ENCODE data around the gene CETP.
"Not testable (repeated sequence)": the region's sequence is repeated elsewhere in the genome, so short reads cannot be mapped to it uniquely, and the experiment has no call there.

The CETP gene

GRCh38 chr16:56960681-56961281, 969 bp upstream of the CETP start:
- no peak for DNase-seq

GRCh38 chr16:56961386-56961785, 364 bp upstream of the CETP start:
- DNase-seq, result no peak

- peak; percentile 74 for DNase-seq
Observed at GRCh38 chr16:56964243-56965148, 2.7 kb downstream of the CETP start.

GRCh38 chr16:56965149-56966092, 3.7 kb downstream of the CETP start:
- DNase-seq, result no peak

GRCh38 chr16:56966093-56966475, 4.3 kb downstream of the CETP start:
- no peak for DNase-seq

GRCh38 chr16:56967733-56968132, 6.0 kb downstream of the CETP start:
- no peak for DNase-seq

- no peak for DNase-seq
Observed at GRCh38 chr16:56969769-56970168, 8.0 kb downstream of the CETP start.

- DNase-seq, result no peak
Observed at GRCh38 chr16:56970934-56971767, 9.4 kb downstream of the CETP start.

GRCh38 chr16:56971768-56972043, 10.0 kb downstream of the CETP start:
- no peak for DNase-seq

- no peak for DNase-seq
Observed at GRCh38 chr16:56972403-56973293, 10.9 kb downstream of the CETP start.

- no peak for DNase-seq
Observed at GRCh38 chr16:56973294-56973689, 11.5 kb downstream of the CETP start.

GRCh38 chr16:56973899-56974298, 12.1 kb downstream of the CETP start:
- not testable (repeated sequence) for DNase-seq

GRCh38 chr16:56974549-56975300, 13.0 kb downstream of the CETP start:
- DNase-seq, result no peak

- no peak for DNase-seq
Observed at GRCh38 chr16:56975714-56976113, 14.0 kb downstream of the CETP start.

- DNase-seq, result no peak
Observed at GRCh38 chr16:56977216-56977615, 15.5 kb downstream of the CETP start.

GRCh38 chr16:56977823-56978430, 16.2 kb downstream of the CETP start:
- DNase-seq, result no peak

- no peak for DNase-seq
Observed at GRCh38 chr16:56980201-56980535, 18.4 kb downstream of the CETP start.

GRCh38 chr16:56980792-56981724, 19.3 kb downstream of the CETP start:
- DNase-seq, result no peak

- DNase-seq, result no peak
Observed at GRCh38 chr16:56981729-56982271, 20.1 kb downstream of the CETP start.
